Naive B cell (primary cell): Measurements from ENCODE around the gene PER3. TPM values are rescaled to one million over a fixed set of nuclear protein-coding genes. Genes with fewer than 3 reads are reported as not detected.

ENCODE experiments used
- ATAC-seq, 2 donors: fragments of 150-1000 bp; cut with Tn5 transposase; 2 replicates each; pipeline ENCODE4 v1.10.0; 2021; ENCODE audit warnings: low read depth in 2 of 2, mild to moderate bottlenecking in 2 of 2, moderate library complexity in 2 of 2
- DNase-seq: peaks from one replicate; pipeline ENCODE4 v3.0.0; 2022
- H3K27ac Mint-ChIP-seq, 6 donors: one replicate each; pipeline ENCODE4 v1.8.0; 2020 to 2022; ENCODE audit warnings: mild to moderate bottlenecking in 6 of 6, mixed read lengths in 6 of 6, moderate library complexity in 5 of 6, inconsistent platforms in 2 of 6
- H3K27me3 Mint-ChIP-seq, 3 donors: one replicate each; pipeline ENCODE4 v1.8.0; 2021 to 2022; ENCODE audit warnings: mixed read lengths in 3 of 3, mild to moderate bottlenecking in 1 of 3
- H3K36me3 Mint-ChIP-seq, 2 donors: one replicate each; pipeline ENCODE4 v1.8.0; 2020 to 2022; ENCODE audit warnings: mixed read lengths in 2 of 2, inconsistent platforms in 1 of 2, mild to moderate bottlenecking in 1 of 2
- H3K4me1 Mint-ChIP-seq, 3 donors: one replicate each; pipeline ENCODE4 v1.8.0; 2020 to 2022; ENCODE audit warnings: mixed read lengths in 3 of 3, inconsistent platforms in 1 of 3, mild to moderate bottlenecking in 1 of 3, moderate library complexity in 1 of 3
- H3K4me3 Mint-ChIP-seq, 8 donors: one replicate each; pipeline ENCODE4 v1.8.0; 2020 to 2022; ENCODE audit warnings: mild to moderate bottlenecking in 8 of 8, mixed read lengths in 8 of 8, moderate library complexity in 8 of 8, inconsistent platforms in 2 of 8
- H3K9me3 Mint-ChIP-seq, 7 donors: one replicate each; pipeline ENCODE4 v1.8.0; 2020 to 2022; ENCODE audit warnings: mixed read lengths in 7 of 7, mild to moderate bottlenecking in 5 of 7, inconsistent platforms in 2 of 7, moderate library complexity in 1 of 7
- polyA plus RNA-seq, 6 donors: library from polyadenylated mRNA; unstranded; fragments of 300-500 nt; fragmentation: Illumina TruSeq; gene quantifications; one replicate each; pipeline ENCODE4 v1.2.3, GENCODE V29; 2021; ENCODE audit warnings: low read depth in 6 of 6

The PER3 gene
- polyA plus RNA-seq: 1 to 10 TPM in 4 of 6 donors, under 1 TPM in 2; 0.48 to 2.7 (median 1.6) TPM

- Mint-ChIP-seq H3K27me3 (no peaks in the 10 kb centered on the region), H3K4me3 (peak within 1 kb of the TSS; percentile 38 to 92 (median 78)), H3K27ac (peak within 1 kb of the TSS in 4 of 6 donors; percentile 51 to 85 (median 74)), H3K4me1 (peaks cover 15 to 26% (median 24%) of the 10 kb centered on the region in 3 donors), H3K9me3 (no peaks in the 10 kb centered on the region), H3K36me3 (peaks cover 0 to under 1% of the 10 kb centered on the region in 2 donors)
- ATAC-seq (peak; percentile 86 to 87), DNase-seq (peak; percentile 93)
Observed at GRCh38 chr1:7783826-7784491, at the start of gene PER3. TSS of gene PER3 (plus strand) at chr1:7784291. CDS start at chr1:7784878, 587 bp downstream.

GRCh38 chr1:7738044-7738443 is 46.0 kb upstream of the PER3 start:
- ATAC-seq: no peak
- H3K27ac Mint-ChIP-seq: no peak overlapping the region
- H3K4me1 Mint-ChIP-seq: no peaks in the 10 kb centered on the region
- no peaks in the 10 kb centered on the region for H3K27me3 Mint-ChIP-seq
- peaks cover 0 to 6% (median 3%) of the 10 kb centered on the region in 7 donors for H3K9me3 Mint-ChIP-seq
- peaks cover 18 to 28% of the 10 kb centered on the region in 2 donors for H3K36me3 Mint-ChIP-seq
- DNase-seq: no peak
- no peak overlapping the region for H3K4me3 Mint-ChIP-seq

GRCh38 chr1:7743346-7743745 is 40.7 kb upstream of the PER3 start:
- Mint-ChIP-seq H3K36me3 (peaks cover 2 to 7% of the 10 kb centered on the region in 2 donors), H3K9me3 (peaks cover 0 to 6% (median 3%) of the 10 kb centered on the region in 7 donors), H3K4me1 (no peaks in the 10 kb centered on the region), H3K27me3 (no peaks in the 10 kb centered on the region), H3K27ac (no peak overlapping the region), H3K4me3 (no peak overlapping the region)
- DNase-seq (no peak), ATAC-seq (no peak)

DNA sequence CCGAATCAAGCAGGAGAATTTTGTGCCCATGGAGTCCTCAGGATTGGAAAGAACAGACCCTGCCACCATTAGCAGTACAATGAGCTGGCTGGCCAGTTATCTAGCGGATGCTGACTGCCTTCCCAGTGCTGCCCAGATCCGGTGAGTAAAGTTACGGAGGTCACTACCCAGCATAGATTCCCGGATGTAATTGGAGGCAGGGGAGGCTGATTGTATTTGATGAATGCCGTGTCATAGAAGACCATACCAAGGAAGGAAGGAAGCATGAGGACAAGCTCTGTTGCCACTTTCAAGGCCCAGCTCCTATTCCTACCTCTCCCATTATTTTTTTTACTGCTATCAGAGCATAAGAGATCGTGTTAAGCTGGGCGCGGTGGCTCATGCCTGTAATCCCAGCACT is 39.2 kb upstream of the PER3 start:
- H3K27ac Mint-ChIP-seq: no peak overlapping the region
- no peak for DNase-seq
- H3K9me3 Mint-ChIP-seq: no peaks in the 10 kb centered on the region
- H3K27me3 Mint-ChIP-seq: no peaks in the 10 kb centered on the region
- no peak for ATAC-seq
- no peaks in the 10 kb centered on the region for H3K4me1 Mint-ChIP-seq
- no peaks in the 10 kb centered on the region for H3K36me3 Mint-ChIP-seq
- H3K4me3 Mint-ChIP-seq: peak overlapping the region in 1 of 8 donors; percentile 5

GRCh38 chr1:7745783-7746182 is 38.3 kb upstream of the PER3 start:
- Mint-ChIP-seq H3K36me3 (no peaks in the 10 kb centered on the region), H3K9me3 (no peaks in the 10 kb centered on the region), H3K27me3 (no peaks in the 10 kb centered on the region), H3K4me1 (no peaks in the 10 kb centered on the region), H3K4me3 (no peak overlapping the region), H3K27ac (peak overlapping the region in 1 of 6 donors; percentile 21)
- ATAC-seq (no peak), DNase-seq (no peak)

- Mint-ChIP-seq H3K36me3 (no peaks in the 10 kb centered on the region), H3K4me1 (peaks cover under 1 to 3% (median 1%) of the 10 kb centered on the region in 3 donors), H3K4me3 (no peak overlapping the region), H3K9me3 (no peaks in the 10 kb centered on the region), H3K27ac (no peak overlapping the region), H3K27me3 (no peaks in the 10 kb centered on the region)
- ATAC-seq (no peak), DNase-seq (no peak)
Observed at GRCh38 chr1:7747605-7748004, 36.5 kb upstream of the PER3 start.

- no peaks in the 10 kb centered on the region for H3K36me3 Mint-ChIP-seq
- no peak overlapping the region for H3K27ac Mint-ChIP-seq
- ATAC-seq: no peak
- no peaks in the 10 kb centered on the region for H3K27me3 Mint-ChIP-seq
- no peaks in the 10 kb centered on the region for H3K9me3 Mint-ChIP-seq
- peaks cover 5 to 12% (median 7%) of the 10 kb centered on the region in 3 donors for H3K4me1 Mint-ChIP-seq
- H3K4me3 Mint-ChIP-seq: no peak overlapping the region
- DNase-seq: no peak
Observed at GRCh38 chr1:7749126-7749525, 35.0 kb upstream of the PER3 start.

- Mint-ChIP-seq H3K9me3 (no peaks in the 10 kb centered on the region), H3K4me3 (no peak overlapping the region), H3K4me1 (peaks cover 5 to 12% (median 7%) of the 10 kb centered on the region in 3 donors), H3K27ac (no peak overlapping the region), H3K27me3 (no peaks in the 10 kb centered on the region), H3K36me3 (no peaks in the 10 kb centered on the region)
- ATAC-seq: no peak
- no peak for DNase-seq
Observed at GRCh38 chr1:7751174-7751573, 32.9 kb upstream of the PER3 start.

DNA sequence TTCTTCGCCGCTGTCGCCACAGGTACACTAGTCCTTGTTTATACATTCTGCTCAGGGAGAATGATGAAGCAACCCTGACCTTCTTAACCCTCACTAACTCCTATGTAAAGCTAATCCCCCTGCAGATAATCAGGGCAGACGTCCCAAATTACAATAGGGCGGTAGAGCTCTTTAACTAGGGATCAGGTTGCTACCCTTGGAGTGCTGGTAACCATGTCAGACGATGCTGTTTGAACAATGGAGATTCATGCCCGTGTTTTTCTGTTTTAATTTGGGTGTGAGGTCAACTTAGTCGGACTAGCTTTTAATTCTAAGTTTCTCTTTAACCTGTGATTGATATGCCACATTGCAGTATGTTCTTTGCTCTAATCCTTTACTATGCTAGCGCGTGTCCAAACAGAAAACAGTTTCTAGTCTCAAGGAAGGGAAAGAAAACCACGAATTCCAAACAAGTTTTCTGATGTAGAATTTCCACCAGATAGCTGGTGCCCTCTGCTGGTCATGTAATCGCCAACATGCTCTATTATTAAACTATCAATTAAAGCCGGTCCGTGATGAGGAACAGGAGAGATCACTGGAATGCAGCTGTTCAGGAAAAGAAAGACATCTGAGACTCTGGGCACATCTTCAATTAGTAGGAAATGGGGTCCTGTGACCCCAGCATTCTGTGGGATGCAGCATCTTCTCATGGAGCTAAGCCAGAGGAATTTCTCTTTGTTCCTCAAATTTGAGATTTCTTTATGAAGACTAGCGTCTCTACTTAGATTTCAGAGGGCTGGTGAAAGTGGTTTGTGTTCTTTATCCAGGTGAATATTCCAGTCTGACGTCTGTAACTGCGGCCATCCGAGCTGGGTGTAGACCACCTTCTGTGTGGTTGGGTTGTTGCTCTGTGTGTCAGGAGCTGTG is 31.3 kb upstream of the PER3 start:
- ATAC-seq: peak; percentile 38 to 52
- peak overlapping the region in 1 of 8 donors; percentile 22 for H3K4me3 Mint-ChIP-seq
- H3K4me1 Mint-ChIP-seq: peaks cover 5 to 12% (median 7%) of the 10 kb centered on the region in 3 donors
- H3K27ac Mint-ChIP-seq: peak overlapping the region in 1 of 6 donors; percentile 26
- H3K36me3 Mint-ChIP-seq: no peaks in the 10 kb centered on the region
- H3K9me3 Mint-ChIP-seq: no peaks in the 10 kb centered on the region
- peak; percentile 21 for DNase-seq
- no peaks in the 10 kb centered on the region for H3K27me3 Mint-ChIP-seq

GRCh38 chr1:7753641-7754040 is 30.4 kb upstream of the PER3 start:
- Mint-ChIP-seq H3K27me3 (no peaks in the 10 kb centered on the region), H3K4me1 (peaks cover 5 to 12% (median 7%) of the 10 kb centered on the region in 3 donors), H3K4me3 (no peak overlapping the region), H3K9me3 (no peaks in the 10 kb centered on the region), H3K36me3 (no peaks in the 10 kb centered on the region), H3K27ac (no peak overlapping the region)
- ATAC-seq (no peak), DNase-seq (no peak)

- Mint-ChIP-seq H3K27ac (no peak overlapping the region), H3K4me3 (no peak overlapping the region), H3K4me1 (peaks cover 5 to 12% (median 7%) of the 10 kb centered on the region in 3 donors), H3K36me3 (no peaks in the 10 kb centered on the region), H3K9me3 (no peaks in the 10 kb centered on the region), H3K27me3 (no peaks in the 10 kb centered on the region)
- DNase-seq (no peak), ATAC-seq (no peak)
Observed at GRCh38 chr1:7754234-7754633, 29.9 kb upstream of the PER3 start.

GRCh38 chr1:7755448-7755847 is 28.6 kb upstream of the PER3 start:
- DNase-seq (no peak), ATAC-seq (no peak)
- Mint-ChIP-seq H3K27me3 (no peaks in the 10 kb centered on the region), H3K9me3 (no peaks in the 10 kb centered on the region), H3K4me3 (no peak overlapping the region), H3K27ac (peak overlapping the region in 1 of 6 donors; percentile 69), H3K36me3 (no peaks in the 10 kb centered on the region), H3K4me1 (peaks cover 5 to 12% (median 7%) of the 10 kb centered on the region in 3 donors)

DNA sequence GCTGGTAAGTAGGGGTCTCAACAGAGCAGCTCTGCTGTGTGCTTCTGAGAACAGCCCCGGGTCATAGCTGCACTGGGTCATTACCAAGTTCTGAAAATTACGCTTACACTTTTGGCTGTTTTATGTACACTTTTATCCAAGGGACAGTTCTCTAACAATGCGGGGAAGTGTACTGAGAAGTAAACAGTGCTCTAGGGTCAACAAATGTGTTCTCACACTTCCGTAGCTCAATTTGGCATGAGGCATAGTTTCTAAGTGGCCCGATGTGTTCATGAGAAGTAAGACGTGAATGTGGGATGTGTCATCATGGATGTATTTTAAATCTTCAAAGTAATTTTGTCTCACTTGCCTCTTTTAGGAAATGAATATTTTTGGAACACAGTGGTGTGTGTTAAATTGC is 23.8 kb upstream of the PER3 start:
- Mint-ChIP-seq H3K9me3 (no peaks in the 10 kb centered on the region), H3K27ac (no peak overlapping the region), H3K4me1 (no peaks in the 10 kb centered on the region), H3K36me3 (no peaks in the 10 kb centered on the region), H3K4me3 (no peak overlapping the region), H3K27me3 (peaks cover 0 to 4% (median 0%) of the 10 kb centered on the region in 3 donors)
- ATAC-seq (no peak), DNase-seq (no peak)

GRCh38 chr1:7761103-7761502 is 23.0 kb upstream of the PER3 start:
- H3K27me3 Mint-ChIP-seq: peaks cover 0 to 4% (median 0%) of the 10 kb centered on the region in 3 donors
- no peaks in the 10 kb centered on the region for H3K4me1 Mint-ChIP-seq
- H3K4me3 Mint-ChIP-seq: no peak overlapping the region
- H3K9me3 Mint-ChIP-seq: no peaks in the 10 kb centered on the region
- H3K27ac Mint-ChIP-seq: no peak overlapping the region
- H3K36me3 Mint-ChIP-seq: no peaks in the 10 kb centered on the region
- no peak for ATAC-seq
- DNase-seq: no peak
